Lower leg skin (tissue), 4 donors: ENCODE data around the gene LMO2. TPM values are rescaled to one million over a fixed set of nuclear protein-coding genes. Genes with fewer than 3 reads are reported as not detected.
"Not testable (repeated sequence)": the region's sequence is repeated elsewhere in the genome, so short reads cannot be mapped to it uniquely, and the experiment has no call there.

Source experiments
- DNase-seq, 2 donors: peaks; one replicate each; pipeline ENCODE4 v3.0.0-alpha.2; 2019; ENCODE audit warnings: low spot score in 2 of 2
- H3K4me3 ChIP-seq: fragments of 200-600 bp; sonication (generic); 2 replicates; pipeline ENCODE4 v1.5.1; 2017; ENCODE audit warnings: mild to moderate bottlenecking, low read depth; ENCODE audit not compliant: poor library complexity, severe bottlenecking
- POLR2A ChIP-seq, 2 donors: fragments of 450-650 bp; IDR thresholded peaks; one replicate each; pipeline ENCODE4 v1.6.1; 2016 to 2017; ENCODE audit warnings: antibody characterized with exemption in 2 of 2, mild to moderate bottlenecking in 1 of 2, moderate library complexity in 1 of 2
- WGBS, 2 donors: methylation state at CpG; one replicate each; pipeline ENCODE4 v1.1.5; 2018; 5-methylcytosine and 5-hydroxymethylcytosine counted together
- intact Hi-C: fragments of 100-400 bp; cut with DNase I; formaldehyde crosslinking; loops from one replicate; pipeline ENCODE4 v1.15.0; 2023; ENCODE audit warnings: low total_unique reads
- total RNA-seq, 4 donors: library from RNA; depleted of rRNA; stranded (reverse); fragments of >200 nt; gene quantifications; one replicate each; pipeline ENCODE4 v1.1.0, GENCODE V29; 2016
- TF ChIP-seq, protein P1 (sequence below), 3 donors: fragments of 450-650 bp; IDR thresholded peaks; one replicate each; pipeline ENCODE4 v1.5.1; 2016; ENCODE audit warnings: antibody characterized with exemption in 3 of 3, mild to moderate bottlenecking in 3 of 3, moderate library complexity in 2 of 3

The LMO2 gene
- total RNA-seq, 4 donors from 2014 or later: 2.2 to 15.6 (median 9.8) TPM

DNA sequence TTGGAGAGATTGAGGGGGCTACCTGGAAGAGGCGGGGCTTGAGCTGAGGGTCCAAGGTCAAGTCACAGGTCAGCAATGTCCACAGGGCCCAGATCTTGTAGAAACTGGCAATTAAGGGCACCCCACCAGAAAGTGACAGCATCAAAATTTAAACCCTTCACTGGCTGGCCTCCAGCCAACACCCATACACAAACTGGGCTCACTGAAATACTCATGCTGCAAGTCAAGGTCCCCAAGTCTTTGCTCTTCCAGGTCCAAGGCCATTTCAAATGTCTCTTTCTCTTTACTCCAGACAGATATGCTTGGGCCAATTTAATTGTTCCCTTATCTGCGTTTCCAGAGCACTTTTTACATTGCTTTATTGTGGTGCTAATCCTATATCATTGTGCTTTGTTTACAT, 36.4 kb downstream of the LMO2 start:
- no peak for TF ChIP-seq POLR2A (IDR thresholded peaks at IDR 0.05)
- TF ChIP-seq, protein P1, sequence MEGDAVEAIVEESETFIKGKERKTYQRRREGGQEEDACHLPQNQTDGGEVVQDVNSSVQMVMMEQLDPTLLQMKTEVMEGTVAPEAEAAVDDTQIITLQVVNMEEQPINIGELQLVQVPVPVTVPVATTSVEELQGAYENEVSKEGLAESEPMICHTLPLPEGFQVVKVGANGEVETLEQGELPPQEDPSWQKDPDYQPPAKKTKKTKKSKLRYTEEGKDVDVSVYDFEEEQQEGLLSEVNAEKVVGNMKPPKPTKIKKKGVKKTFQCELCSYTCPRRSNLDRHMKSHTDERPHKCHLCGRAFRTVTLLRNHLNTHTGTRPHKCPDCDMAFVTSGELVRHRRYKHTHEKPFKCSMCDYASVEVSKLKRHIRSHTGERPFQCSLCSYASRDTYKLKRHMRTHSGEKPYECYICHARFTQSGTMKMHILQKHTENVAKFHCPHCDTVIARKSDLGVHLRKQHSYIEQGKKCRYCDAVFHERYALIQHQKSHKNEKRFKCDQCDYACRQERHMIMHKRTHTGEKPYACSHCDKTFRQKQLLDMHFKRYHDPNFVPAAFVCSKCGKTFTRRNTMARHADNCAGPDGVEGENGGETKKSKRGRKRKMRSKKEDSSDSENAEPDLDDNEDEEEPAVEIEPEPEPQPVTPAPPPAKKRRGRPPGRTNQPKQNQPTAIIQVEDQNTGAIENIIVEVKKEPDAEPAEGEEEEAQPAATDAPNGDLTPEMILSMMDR (IDR thresholded peaks at IDR 0.05): no peak
- intact Hi-C loops: loop anchor here (5.0 kb wide), 1 partner anchor 117 kb away; no protein-coding TSS in a partner anchor
- no peak for DNase-seq
- 83 to 90% methylated on average over 2 of the region's 2 CpGs for WGBS, 2 donors
- no peak overlapping the region for H3K4me3 ChIP-seq

DNA sequence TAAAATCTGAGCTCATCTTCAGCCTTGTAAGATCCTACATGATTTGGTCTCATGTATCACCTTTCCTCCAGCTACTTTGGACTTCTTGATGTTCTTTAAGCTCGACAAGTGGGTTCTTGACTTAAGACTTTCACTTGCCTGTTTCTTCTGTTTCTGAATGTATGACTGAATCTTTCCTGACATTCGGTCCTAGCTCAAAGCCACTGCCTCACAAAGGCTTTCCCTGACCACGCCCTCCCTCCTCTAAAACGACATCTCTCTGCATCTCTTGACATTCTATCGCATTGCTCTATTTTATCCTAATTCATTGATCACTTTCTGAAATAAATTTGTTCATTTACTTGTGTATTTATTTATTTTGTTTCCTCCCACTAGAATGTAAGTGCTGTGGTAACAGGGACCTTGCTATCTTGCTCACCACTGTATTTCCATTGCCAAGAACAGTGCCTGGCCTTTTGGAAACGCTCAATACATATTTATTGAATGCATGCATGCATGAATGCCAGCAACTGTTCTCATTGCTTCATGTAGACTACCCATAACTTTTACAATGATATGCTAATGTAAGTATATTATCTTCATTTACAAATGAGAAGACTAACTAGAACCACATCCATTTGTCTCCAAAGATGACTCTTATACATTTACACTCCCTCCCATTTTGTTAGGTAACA, 43.0 kb downstream of the LMO2 start:
- intact Hi-C loops: no loop called here
- 79 to 80% methylated on average over 6 of the region's 6 CpGs for WGBS, 2 donors
- TF ChIP-seq POLR2A (IDR thresholded peaks at IDR 0.05): no peak
- no peak overlapping the region for H3K4me3 ChIP-seq
- DNase-seq: no peak

DNA sequence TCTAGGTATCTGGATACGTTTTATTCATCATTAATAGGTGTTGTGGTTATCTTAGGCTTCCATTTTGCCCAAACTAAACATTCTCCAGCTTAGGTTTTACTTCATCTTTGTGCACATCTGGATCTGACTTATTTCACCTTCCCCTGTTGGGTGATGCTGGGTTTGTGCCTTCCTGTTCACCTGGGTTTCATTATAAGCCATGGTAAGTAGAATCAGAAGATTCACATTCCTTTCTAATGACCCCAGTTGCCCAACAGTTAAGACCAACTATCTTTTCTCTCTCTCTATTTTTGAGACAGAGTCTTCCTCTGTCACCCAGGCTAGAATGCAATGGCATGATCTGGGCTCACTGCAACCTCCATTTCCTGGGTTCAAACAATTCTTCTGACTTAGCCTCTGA, 44.6 kb downstream of the LMO2 start:
- intact Hi-C loops: no loop called here
- 69 to 85% methylated on average over 1 of the region's 1 CpG for WGBS, 2 donors
- H3K4me3 ChIP-seq: no peak overlapping the region

DNA sequence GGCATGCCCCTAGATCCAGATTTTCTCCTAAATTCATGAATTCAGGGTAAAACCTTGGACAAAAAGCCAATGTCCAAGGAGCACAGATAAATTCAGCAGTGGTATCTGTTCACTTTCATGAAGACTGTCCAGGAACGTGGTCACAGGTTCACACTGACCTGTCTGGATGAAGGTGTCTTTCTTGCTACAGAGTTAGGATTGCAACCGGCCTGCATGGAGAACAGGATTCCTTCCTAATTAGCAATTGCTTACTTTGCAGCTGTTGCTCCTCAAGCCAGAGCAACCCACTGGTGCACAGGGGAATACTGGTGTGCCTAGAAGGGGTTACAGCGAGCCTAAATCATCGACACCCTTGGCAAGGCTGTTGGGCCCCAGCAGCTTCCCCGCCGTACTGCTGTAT, 47.6 kb downstream of the LMO2 start:
- 82 to 91% methylated on average over 6 of the region's 6 CpGs for WGBS, 2 donors
- TF ChIP-seq POLR2A (IDR thresholded peaks at IDR 0.05): no peak
- TF ChIP-seq, protein P1 (IDR thresholded peaks at IDR 0.05): no peak
- intact Hi-C loops: no loop called here
- H3K4me3 ChIP-seq: no peak overlapping the region
- no peak for DNase-seq

More for the DNA sequence above, 44.6 kb downstream of the LMO2 start:
- no peak for TF ChIP-seq POLR2A (IDR thresholded peaks at IDR 0.05)
- TF ChIP-seq, protein P1 (IDR thresholded peaks at IDR 0.05): no peak
- DNase-seq: no peak

DNA sequence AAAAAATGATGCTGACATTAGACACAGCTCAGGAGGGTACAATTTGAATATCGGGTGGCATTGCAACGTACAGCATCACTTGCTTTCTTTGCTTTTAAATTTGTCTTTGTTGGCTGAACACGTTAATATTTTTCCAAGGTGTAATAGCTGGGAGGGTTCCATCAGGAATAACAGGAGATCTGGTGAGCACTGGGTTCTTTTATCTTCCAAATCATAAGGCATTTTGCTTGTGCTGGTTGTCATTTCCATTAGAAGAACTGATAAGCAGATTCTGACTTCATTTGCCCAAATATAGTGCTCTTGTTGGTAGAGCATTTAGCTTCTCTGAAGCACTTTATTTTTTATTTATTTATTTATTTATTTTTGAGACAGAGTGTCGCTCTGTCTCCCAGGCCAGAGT, 48.9 kb downstream of the LMO2 start:
- intact Hi-C loops: no loop called here
- TF ChIP-seq POLR2A (IDR thresholded peaks at IDR 0.05): no peak
- TF ChIP-seq, protein P1 (IDR thresholded peaks at IDR 0.05): no peak
- 75 to 77% methylated on average over 4 of the region's 4 CpGs for WGBS, 2 donors

DNA sequence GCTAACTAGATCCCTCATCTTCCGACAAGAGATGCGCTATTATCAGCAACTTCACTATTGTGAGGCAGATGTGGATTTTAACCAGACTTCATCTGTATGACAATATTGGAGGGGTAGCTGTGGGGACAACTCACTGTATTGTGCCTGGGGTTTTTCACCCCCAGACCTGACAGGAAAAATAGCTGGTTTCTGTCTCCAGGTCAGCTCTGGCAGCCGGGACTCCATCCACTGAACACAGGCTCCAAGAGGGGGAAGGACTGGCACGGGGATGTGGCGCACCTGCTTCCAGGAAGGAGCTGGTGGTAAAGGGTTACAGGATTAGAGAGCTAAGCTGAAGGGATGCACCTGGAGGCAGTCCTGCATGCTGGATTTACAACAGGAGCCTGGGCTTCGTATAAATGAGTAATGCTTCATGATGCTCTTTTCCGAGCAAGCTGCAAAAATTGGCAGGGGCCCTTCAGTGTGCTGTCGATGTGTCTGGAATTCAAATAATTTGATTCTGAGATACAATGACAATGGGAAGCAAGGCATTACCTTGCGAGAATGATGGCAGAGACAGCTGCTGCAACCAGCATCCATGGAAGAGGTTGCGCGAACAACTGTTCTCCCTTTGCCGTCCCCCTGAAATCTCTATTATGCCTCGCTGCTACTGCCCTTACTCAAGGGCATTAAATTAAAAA, 49.5 kb downstream of the LMO2 start:
- intact Hi-C loops: no loop called here
- 66 to 73% methylated on average over 13 of the region's 13 CpGs for WGBS, 2 donors
- DNase-seq: no peak
- H3K4me3 ChIP-seq: no peak overlapping the region
- TF ChIP-seq POLR2A (IDR thresholded peaks at IDR 0.05): no peak
- TF ChIP-seq, protein P1 (IDR thresholded peaks at IDR 0.05): no peak

More for the DNA sequence above, 48.9 kb downstream of the LMO2 start:
- no peak overlapping the region for H3K4me3 ChIP-seq
- DNase-seq: no peak

DNA sequence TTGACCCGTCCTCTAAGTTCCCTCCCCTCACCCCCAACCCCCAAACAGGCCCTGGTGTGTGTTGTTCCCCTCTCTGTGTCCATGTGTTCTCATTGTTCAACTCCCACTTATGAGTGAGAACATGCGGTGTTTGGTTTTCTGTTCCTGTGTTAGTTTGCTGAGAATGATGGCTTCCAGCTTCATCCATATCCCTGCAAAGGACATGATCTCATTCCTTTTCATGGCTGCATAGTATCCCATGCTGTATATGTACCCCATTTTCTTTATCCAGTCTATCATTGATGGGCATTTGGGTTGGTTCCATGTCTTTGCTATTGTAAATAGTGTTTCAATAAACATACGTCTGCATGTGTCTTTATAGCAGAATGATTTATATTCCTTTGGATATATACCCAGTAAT, 53.6 kb downstream of the LMO2 start:
- WGBS, 2 donors: 78 to 80% methylated on average over 3 of the region's 3 CpGs
- intact Hi-C loops: not testable (repeated sequence)

DNA sequence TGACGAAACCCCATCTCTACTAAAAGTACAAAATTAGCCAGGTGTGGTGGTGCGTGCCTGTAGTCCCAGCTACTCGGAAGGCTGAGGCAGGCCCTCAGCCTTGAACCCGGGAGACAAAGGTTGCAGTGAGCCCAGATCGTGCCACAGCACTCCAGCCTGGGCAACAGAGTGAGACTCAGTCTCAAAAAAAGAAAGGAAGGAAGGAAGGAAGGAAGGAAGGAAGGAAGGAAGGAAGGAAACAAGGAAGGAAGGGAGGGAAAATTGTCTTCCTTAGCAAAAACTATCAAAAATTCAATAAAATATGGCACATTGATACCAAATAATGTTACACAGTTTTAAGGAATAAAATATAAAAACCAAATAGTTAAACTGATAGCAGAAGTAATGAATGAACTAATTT, 54.5 kb downstream of the LMO2 start:
- H3K4me3 ChIP-seq, intact Hi-C loops, DNase-seq: not testable (repeated sequence)
- WGBS, 2 donors: 92 to 96% methylated on average over 5 of the region's 5 CpGs

More for the DNA sequence above, 53.6 kb downstream of the LMO2 start:
- DNase-seq, H3K4me3 ChIP-seq: not testable (repeated sequence)
